Measurements from ENCODE around the gene C1R.

The C1R gene

GRCh38 chr12:7096006-7096932, 4.0 kb upstream of the C1R start:
- no peak for DNase-seq

GRCh38 chr12:7093892-7094291, 1.6 kb upstream of the C1R start:
- no peak for DNase-seq

GRCh38 chr12:7093486-7093885, 1.2 kb upstream of the C1R start:
- DNase-seq: no peak

- no peak for DNase-seq
These were observed 778 bp upstream of the C1R start for GRCh38 chr12:7092986-7093460.

- DNase-seq: no peak
These were observed 501 bp downstream of the C1R start for GRCh38 chr12:7091660-7092228.

GRCh38 chr12:7091171-7091570, 1.1 kb downstream of the C1R start:
- DNase-seq: no peak

- DNase-seq: no peak
These were observed 1.8 kb downstream of the C1R start for GRCh38 chr12:7090222-7090998.

GRCh38 chr12:7089196-7089871, 2.9 kb downstream of the C1R start:
- DNase-seq: no peak

- DNase-seq: no peak
These were observed 9.1 kb downstream of the C1R start for GRCh38 chr12:7083125-7083524.

GRCh38 chr12:7081037-7081436, 11.2 kb downstream of the C1R start:
- DNase-seq: no peak

GRCh38 chr12:7079826-7080125, 12.5 kb downstream of the C1R start:
- DNase-seq: no peak

- DNase-seq: no peak
These were observed 14.1 kb downstream of the C1R start for GRCh38 chr12:7078163-7078562.

- no peak for DNase-seq
These were observed 15.8 kb downstream of the C1R start for GRCh38 chr12:7076493-7076892.

GRCh38 chr12:7075939-7076338, 16.3 kb downstream of the C1R start:
- no peak for DNase-seq

GRCh38 chr12:7075518-7075917, 16.7 kb downstream of the C1R start:
- DNase-seq: no peak

GRCh38 chr12:7073946-7074345, 18.3 kb downstream of the C1R start:
- DNase-seq: no peak

GRCh38 chr12:7072554-7072953, 19.7 kb downstream of the C1R start:
- DNase-seq: no peak

GRCh38 chr12:7072035-7072434, 20.2 kb downstream of the C1R start:
- DNase-seq: no peak

- no peak for DNase-seq
These were observed 22.9 kb downstream of the C1R start for GRCh38 chr12:7069386-7069785.

GRCh38 chr12:7068994-7069346, 23.3 kb downstream of the C1R start:
- DNase-seq: no peak

- no peak for DNase-seq
These were observed 23.8 kb downstream of the C1R start for GRCh38 chr12:7068240-7068993.

- no peak for DNase-seq
These were observed 25.1 kb downstream of the C1R start for GRCh38 chr12:7067096-7067495.

- no peak for DNase-seq
These were observed 25.6 kb downstream of the C1R start for GRCh38 chr12:7066596-7066995.
